GM20000 (cell line): ENCODE results near the gene ARHGDIG.

Experiments used
- DNase-seq: peaks from one replicate; pipeline ENCODE4 v3.0.0; 2012; ENCODE audit warnings: low spot score
- CTCF ChIP-seq: IDR thresholded peaks from 2 replicates; pipeline ENCODE4 v1.5.1; 2012; ENCODE audit warnings: mild to moderate bottlenecking, control low read depth; ENCODE audit errors: extremely low read depth, missing control alignments

Gene ARHGDIG

GRCh38 chr16:259226-259625 is 21.2 kb upstream of the ARHGDIG start:
- no peak for DNase-seq
- no peak for TF ChIP-seq CTCF

GRCh38 chr16:259814-260253 is 20.6 kb upstream of the ARHGDIG start:
- TF ChIP-seq CTCF: no peak
- DNase-seq: no peak

GRCh38 chr16:260326-260725 is 20.1 kb upstream of the ARHGDIG start:
- TF ChIP-seq CTCF: no peak
- DNase-seq: no peak

- no peak for TF ChIP-seq CTCF
- DNase-seq: no peak
Measured at GRCh38 chr16:261031-261691, 19.2 kb upstream of the ARHGDIG start.

- TF ChIP-seq CTCF: no peak
- no peak for DNase-seq
Measured at GRCh38 chr16:262121-262745, 18.2 kb upstream of the ARHGDIG start.

- DNase-seq: no peak
- no peak for TF ChIP-seq CTCF
Measured at GRCh38 chr16:263182-263774, 17.1 kb upstream of the ARHGDIG start.

GRCh38 chr16:263944-264343 is 16.4 kb upstream of the ARHGDIG start:
- TF ChIP-seq CTCF: no peak
- DNase-seq: no peak
